K562 (cell line): ENCODE measurements around the gene API5. TPM values are rescaled to one million over a fixed set of nuclear protein-coding genes. Genes with fewer than 3 reads are reported as not detected.

Source experiments
- CHD4 ChIP-seq: fragments of 200-600 bp; sonication (generic); IDR thresholded peaks from 3 replicates; pipeline ENCODE4 v1.6.1; 2012; ENCODE audit warnings: low read depth, mild to moderate bottlenecking, mixed read lengths, low read length, inconsistent platforms; ENCODE audit not compliant: insufficient read depth, insufficient replicate concordance, poor library complexity, severe bottlenecking
- CREB1 ChIP-seq, 2 experiments: sonication (generic) in 1 of 2; formaldehyde crosslinking in 1 of 2; IDR thresholded peaks; 2 replicates each; pipeline versions ENCODE4 v1.6.1 to v1.8.0; 2012 to 2022; ENCODE audit warnings: inconsistent platforms in 1 of 2, mild to moderate bottlenecking in 1 of 2, missing genetic modification reagents in 1 of 2, moderate library complexity in 1 of 2
- HNRNPUL1 ChIP-seq: fragments of 200-400 bp; formaldehyde crosslinking; IDR thresholded peaks from 2 replicates; pipeline ENCODE4 v1.6.1; 2017; ENCODE audit warnings: low read length
- KHSRP ChIP-seq: fragments of 450-650 bp; IDR thresholded peaks from 2 replicates; pipeline ENCODE4 v1.6.1; 2017
- MAZ ChIP-seq, 2 experiments: fragments of 450-650 bp in 1 of 2; sonication (generic) in 1 of 2; formaldehyde crosslinking; IDR thresholded peaks in 1 of 2; conservative IDR thresholded peaks in 1 of 2; 2 replicates each; pipeline versions ENCODE4 v1.4.0 to v1.5.0; 2020; ENCODE audit warnings: mild to moderate bottlenecking in 1 of 2, missing genetic modification reagents in 1 of 2
- MCM2 ChIP-seq: fragments of 450-650 bp; IDR thresholded peaks from 2 replicates; pipeline ENCODE4 v1.6.1; 2017; ENCODE audit warnings: low read depth, mild to moderate bottlenecking
- SAFB2 ChIP-seq: fragments of 200-400 bp; formaldehyde crosslinking; IDR thresholded peaks from 2 replicates; pipeline ENCODE4 v1.6.1; 2018; ENCODE audit warnings: borderline replicate concordance, low read length, low read depth, moderate library complexity; ENCODE audit not compliant: severe bottlenecking
- TBL1XR1 ChIP-seq, 2 experiments: IDR thresholded peaks; 2 replicates each; pipeline ENCODE4 v1.6.1; 2012; ENCODE audit warnings: improper control_type of control experiment in 2 of 2, low read length in 2 of 2, mild to moderate bottlenecking in 1 of 2
- ZBTB8A ChIP-seq: fragments of 450-650 bp; IDR thresholded peaks from 2 replicates; pipeline ENCODE4 v1.6.1; 2018; ENCODE audit warnings: mild to moderate bottlenecking, moderate library complexity; ENCODE audit not compliant: partially characterized antibody
- ZKSCAN1 ChIP-seq: fragments of 150-350 bp; IDR thresholded peaks from 2 replicates; pipeline ENCODE4 v1.6.1; 2016; ENCODE audit warnings: low read depth, low read length
- ZKSCAN3 ChIP-seq: fragments of 250-450 bp; sonication (Bioruptor Pico); IDR thresholded peaks from 2 replicates; pipeline ENCODE4 v1.4.0; 2020
- ZNF75A ChIP-seq: fragments of 450-650 bp; formaldehyde crosslinking; IDR thresholded peaks from 2 replicates; pipeline ENCODE4 v1.4.0; 2020; ENCODE audit warnings: mild to moderate bottlenecking
- polyA plus RNA-seq, 8 experiments: library from polyadenylated mRNA; depleted of rRNA in 4 of 8; stranded (reverse) in 5 of 8; unstranded in 3 of 8; fragments of >200 nt; fragmentation: Nextera tagmentation in 2 of 8; fragmentation: Illumina TruSeq in 1 of 8; extraction: Ambion mirVana in 2 of 8; extraction: Trizol in 1 of 8; gene quantifications; 2 replicates each; pipeline versions ENCODE4 v1.2.1 to v1.2.3, GENCODE V29; 2011 to 2014; ENCODE audit warnings: inconsistent platforms in 1 of 8, missing spikeins in 1 of 8
- total RNA-seq, 7 experiments: library from RNA; depleted of rRNA in 6 of 7; stranded (reverse); fragments of >200 nt in 6 of 7; fragmentation: Illumina TruSeq in 2 of 7; extraction: Trizol in 2 of 7; gene quantifications; 2 replicates each; pipeline versions ENCODE4 v1.2.1 to v1.2.3, GENCODE V29; 2011 to 2021; ENCODE audit warnings: low replicate concordance in 1 of 7
- TF ChIP-seq, protein P1 (sequence below): fragments of 250-450 bp; sonication (Bioruptor Pico); IDR thresholded peaks from 2 replicates; pipeline ENCODE4 v1.5.0; 2020; ENCODE audit warnings: mild to moderate bottlenecking, borderline replicate concordance
- TF ChIP-seq, protein P2 (sequence below): sonication (generic); formaldehyde crosslinking; IDR thresholded peaks from 2 replicates; pipeline ENCODE4 v1.8.0; 2022; ENCODE audit warnings: missing genetic modification reagents, mild to moderate bottlenecking, borderline replicate concordance
- TF ChIP-seq, protein P3 (sequence below): sonication (generic); formaldehyde crosslinking; IDR thresholded peaks from 2 replicates; pipeline ENCODE4 v1.8.0; 2022; ENCODE audit warnings: missing genetic modification reagents, mild to moderate bottlenecking, moderate library complexity, borderline replicate concordance
- TF ChIP-seq, protein P4 (sequence below): fragments of 450-650 bp; IDR thresholded peaks from 2 replicates; pipeline ENCODE4 v1.6.1; 2018; ENCODE audit not compliant: partially characterized antibody
- TF ChIP-seq, protein P5 (sequence below): fragments of 200-800 bp; sonication (Bioruptor generic); IDR thresholded peaks from 2 replicates; pipeline ENCODE4 v1.6.1; 2017; ENCODE audit warnings: missing genetic modification characterization, missing compliant biosample characterization

Gene API5
- total and polyA plus RNA-seq, 9 of the 15 experiments (the other 6 are each of a cell fraction or from before 2014, with no cell fraction given): 59.8 to 146 (median 123) TPM

DNA sequence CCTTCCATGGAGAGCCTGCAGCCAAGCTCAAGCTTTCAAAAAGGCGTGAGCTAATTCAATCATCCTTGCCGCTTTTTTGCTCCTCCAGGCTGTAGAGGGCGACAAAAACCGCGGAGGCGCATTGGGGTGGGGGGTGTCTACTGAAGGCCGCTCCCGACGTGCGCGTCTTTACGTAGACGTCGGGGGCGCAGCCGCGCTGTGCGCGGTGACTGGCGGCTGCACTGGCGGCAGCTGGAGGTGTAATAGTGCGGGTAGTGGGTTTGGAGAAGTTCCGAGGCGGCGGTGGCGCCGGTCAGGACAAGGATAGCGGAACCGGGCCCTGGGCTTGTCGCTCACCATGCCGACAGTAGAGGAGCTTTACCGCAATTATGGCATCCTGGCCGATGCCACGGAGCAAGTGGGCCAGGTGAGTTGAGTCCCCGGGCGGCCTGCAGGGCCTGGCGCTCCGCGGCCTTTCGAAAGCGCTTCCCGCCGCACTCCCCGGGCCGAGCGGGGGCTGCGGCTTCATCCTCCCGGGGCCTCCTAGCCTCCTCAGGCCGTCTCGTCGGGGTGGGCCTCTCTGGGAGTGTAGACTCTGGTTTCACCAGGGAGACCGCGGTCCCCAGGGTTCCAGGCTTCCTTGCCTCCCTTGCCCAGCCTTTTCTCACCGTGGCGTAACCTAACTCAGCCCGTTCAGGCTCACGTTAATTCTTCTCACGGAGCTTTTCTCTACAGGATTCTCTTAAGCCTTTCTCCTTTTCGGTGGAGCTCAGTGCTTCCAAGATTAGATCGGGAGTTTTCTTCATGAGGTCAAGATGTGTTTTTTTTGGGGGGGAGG, at the start of gene API5 (continued):
- no peak for TF ChIP-seq ZNF75A
- TF ChIP-seq ZKSCAN3: no peak
- no peak for TF ChIP-seq MCM2
- TF ChIP-seq, protein P1, sequence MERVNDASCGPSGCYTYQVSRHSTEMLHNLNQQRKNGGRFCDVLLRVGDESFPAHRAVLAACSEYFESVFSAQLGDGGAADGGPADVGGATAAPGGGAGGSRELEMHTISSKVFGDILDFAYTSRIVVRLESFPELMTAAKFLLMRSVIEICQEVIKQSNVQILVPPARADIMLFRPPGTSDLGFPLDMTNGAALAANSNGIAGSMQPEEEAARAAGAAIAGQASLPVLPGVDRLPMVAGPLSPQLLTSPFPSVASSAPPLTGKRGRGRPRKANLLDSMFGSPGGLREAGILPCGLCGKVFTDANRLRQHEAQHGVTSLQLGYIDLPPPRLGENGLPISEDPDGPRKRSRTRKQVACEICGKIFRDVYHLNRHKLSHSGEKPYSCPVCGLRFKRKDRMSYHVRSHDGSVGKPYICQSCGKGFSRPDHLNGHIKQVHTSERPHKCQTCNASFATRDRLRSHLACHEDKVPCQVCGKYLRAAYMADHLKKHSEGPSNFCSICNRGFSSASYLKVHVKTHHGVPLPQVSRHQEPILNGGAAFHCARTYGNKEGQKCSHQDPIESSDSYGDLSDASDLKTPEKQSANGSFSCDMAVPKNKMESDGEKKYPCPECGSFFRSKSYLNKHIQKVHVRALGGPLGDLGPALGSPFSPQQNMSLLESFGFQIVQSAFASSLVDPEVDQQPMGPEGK (CRISPR knock-in tag): no peak
- TF ChIP-seq, protein P2, sequence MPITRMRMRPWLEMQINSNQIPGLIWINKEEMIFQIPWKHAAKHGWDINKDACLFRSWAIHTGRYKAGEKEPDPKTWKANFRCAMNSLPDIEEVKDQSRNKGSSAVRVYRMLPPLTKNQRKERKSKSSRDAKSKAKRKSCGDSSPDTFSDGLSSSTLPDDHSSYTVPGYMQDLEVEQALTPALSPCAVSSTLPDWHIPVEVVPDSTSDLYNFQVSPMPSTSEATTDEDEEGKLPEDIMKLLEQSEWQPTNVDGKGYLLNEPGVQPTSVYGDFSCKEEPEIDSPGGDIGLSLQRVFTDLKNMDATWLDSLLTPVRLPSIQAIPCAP (CRISPR knock-in tag): 0 out of 2 replicates have a peak, but pooled peaks have one; percentile 43
- TF ChIP-seq, protein P3, sequence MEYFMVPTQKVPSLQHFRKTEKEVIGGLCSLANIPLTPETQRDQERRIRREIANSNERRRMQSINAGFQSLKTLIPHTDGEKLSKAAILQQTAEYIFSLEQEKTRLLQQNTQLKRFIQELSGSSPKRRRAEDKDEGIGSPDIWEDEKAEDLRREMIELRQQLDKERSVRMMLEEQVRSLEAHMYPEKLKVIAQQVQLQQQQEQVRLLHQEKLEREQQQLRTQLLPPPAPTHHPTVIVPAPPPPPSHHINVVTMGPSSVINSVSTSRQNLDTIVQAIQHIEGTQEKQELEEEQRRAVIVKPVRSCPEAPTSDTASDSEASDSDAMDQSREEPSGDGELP (CRISPR knock-in tag): peak; percentile 95
- peak; percentile 87 to 94 for TF ChIP-seq MAZ (CRISPR knock-in tag; conservative IDR thresholded peaks at IDR 0.05 in 1 of 2, IDR thresholded peaks at IDR 0.05 in 1 of 2)
- TF ChIP-seq CREB1 (IDR thresholded peaks at IDR 0.05): peak; percentile 54
- peak; percentile 70 for TF ChIP-seq CREB1 (CRISPR knock-in tag; IDR thresholded peaks at IDR 0.05)
- TF ChIP-seq, protein P4, sequence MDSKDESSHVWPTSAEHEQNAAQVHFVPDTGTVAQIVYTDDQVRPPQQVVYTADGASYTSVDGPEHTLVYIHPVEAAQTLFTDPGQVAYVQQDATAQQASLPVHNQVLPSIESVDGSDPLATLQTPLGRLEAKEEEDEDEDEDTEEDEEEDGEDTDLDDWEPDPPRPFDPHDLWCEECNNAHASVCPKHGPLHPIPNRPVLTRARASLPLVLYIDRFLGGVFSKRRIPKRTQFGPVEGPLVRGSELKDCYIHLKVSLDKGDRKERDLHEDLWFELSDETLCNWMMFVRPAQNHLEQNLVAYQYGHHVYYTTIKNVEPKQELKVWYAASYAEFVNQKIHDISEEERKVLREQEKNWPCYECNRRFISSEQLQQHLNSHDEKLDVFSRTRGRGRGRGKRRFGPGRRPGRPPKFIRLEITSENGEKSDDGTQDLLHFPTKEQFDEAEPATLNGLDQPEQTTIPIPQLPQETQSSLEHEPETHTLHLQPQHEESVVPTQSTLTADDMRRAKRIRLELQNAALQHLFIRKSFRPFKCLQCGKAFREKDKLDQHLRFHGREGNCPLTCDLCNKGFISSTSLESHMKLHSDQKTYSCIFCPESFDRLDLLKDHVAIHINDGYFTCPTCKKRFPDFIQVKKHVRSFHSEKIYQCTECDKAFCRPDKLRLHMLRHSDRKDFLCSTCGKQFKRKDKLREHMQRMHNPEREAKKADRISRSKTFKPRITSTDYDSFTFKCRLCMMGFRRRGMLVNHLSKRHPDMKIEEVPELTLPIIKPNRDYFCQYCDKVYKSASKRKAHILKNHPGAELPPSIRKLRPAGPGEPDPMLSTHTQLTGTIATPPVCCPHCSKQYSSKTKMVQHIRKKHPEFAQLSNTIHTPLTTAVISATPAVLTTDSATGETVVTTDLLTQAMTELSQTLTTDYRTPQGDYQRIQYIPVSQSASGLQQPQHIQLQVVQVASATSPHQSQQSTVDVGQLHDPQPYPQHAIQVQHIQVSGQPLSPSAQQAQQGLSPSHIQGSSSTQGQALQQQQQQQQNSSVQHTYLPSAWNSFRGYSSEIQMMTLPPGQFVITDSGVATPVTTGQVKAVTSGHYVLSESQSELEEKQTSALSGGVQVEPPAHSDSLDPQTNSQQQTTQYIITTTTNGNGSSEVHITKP: peak; percentile 47
- no peak for TF ChIP-seq CHD4
- peak in 1 of 2 experiments; percentile 71; a peak in 2 of 4 replicates for TF ChIP-seq TBL1XR1 (IDR thresholded peaks at IDR 0.05; ENCODE audit: low read length in 2 of 2)
- no peak for TF ChIP-seq SAFB2
- peak; percentile 37; the same call in 1 of the 2 replicates for TF ChIP-seq ZKSCAN1
- TF ChIP-seq, protein P5, sequence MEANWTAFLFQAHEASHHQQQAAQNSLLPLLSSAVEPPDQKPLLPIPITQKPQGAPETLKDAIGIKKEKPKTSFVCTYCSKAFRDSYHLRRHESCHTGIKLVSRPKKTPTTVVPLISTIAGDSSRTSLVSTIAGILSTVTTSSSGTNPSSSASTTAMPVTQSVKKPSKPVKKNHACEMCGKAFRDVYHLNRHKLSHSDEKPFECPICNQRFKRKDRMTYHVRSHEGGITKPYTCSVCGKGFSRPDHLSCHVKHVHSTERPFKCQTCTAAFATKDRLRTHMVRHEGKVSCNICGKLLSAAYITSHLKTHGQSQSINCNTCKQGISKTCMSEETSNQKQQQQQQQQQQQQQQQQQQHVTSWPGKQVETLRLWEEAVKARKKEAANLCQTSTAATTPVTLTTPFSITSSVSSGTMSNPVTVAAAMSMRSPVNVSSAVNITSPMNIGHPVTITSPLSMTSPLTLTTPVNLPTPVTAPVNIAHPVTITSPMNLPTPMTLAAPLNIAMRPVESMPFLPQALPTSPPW (CRISPR knock-in tag): peak; percentile 81
- TF ChIP-seq HNRNPUL1: no peak
- no peak for TF ChIP-seq KHSRP
- no peak for TF ChIP-seq ZBTB8A
